ENCODE measurements around the gene MRPL41.
"Not testable (repeated sequence)": the region's sequence is repeated elsewhere in the genome, so short reads cannot be mapped to it uniquely, and the experiment has no call there.

Gene MRPL41

DNA sequence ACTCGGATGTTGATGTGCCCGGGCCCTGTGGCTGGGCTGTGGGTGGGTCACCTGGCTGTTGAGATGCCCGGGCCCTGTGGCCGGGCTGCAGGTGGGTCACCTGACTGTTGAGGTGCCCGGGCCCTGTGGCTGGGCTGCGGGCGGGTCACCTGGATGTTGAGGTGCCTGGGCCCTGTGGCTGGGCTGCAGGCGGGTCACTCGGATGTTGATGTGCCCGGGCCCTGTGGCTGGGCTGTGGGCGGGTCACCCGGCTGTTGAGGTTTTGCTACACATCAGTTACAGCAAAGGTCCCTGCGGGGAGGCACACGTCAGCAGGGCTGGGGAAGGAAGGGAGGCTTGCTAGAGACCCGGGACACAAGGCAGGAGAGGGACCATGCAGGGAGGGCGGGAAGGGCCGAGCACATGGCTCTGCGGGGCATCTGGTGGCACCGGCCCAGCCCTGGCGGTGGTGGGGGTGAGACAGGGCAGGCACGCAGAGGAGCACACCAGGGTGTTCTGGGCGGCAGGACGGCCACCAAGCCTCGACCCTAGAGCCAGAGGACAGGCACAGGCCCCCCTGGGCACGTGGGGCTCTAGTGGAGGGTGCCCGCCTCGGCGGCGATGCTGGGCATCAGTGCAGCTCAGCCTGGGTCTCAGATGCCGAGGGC is 36.9 kb upstream of the MRPL41 start:
- FAIRE-seq = no peak
- no peak for TF ChIP-seq TAF1 (IDR thresholded peaks at IDR 0.05; ENCODE audit: borderline replicate concordance, low read depth, low read length)
- TF ChIP-seq POLR2AphosphoS5 (IDR thresholded peaks at IDR 0.05; ENCODE audit: low read depth, low read length) = no peak
- no peak for TF ChIP-seq POLR2A (IDR thresholded peaks at IDR 0.05; ENCODE audit: low read depth, low read length)
- DNase-seq (ENCODE audit: insufficient read length) = peak; percentile 15

DNA sequence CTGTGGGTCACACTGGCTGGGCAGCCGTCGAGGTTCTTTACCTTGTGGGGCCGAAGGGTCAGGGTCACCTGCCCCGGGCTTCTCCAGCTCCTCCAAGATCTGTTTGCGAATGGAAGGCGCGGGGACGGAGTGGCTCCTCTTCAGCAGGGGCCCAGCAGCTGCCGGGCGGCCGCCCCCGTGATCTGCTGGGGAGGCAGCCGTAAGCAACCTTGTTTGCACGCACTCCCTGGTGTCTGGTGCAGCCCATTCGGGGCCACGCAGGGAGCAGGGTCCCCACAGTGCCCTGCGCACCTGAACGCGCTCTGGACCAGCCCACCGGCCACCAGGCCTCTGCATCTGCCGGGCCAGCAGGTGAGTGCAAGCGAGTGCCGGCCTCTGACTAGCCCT is 36.3 kb upstream of the MRPL41 start:
- no peak for DNase-seq (ENCODE audit: insufficient read length)
- TF ChIP-seq POLR2AphosphoS5 (IDR thresholded peaks at IDR 0.05; ENCODE audit: low read depth, low read length) (no peak), TAF1 (IDR thresholded peaks at IDR 0.05; ENCODE audit: borderline replicate concordance, low read depth, low read length) (no peak), POLR2A (IDR thresholded peaks at IDR 0.05; ENCODE audit: low read depth, low read length) (no peak)
- FAIRE-seq = no peak

DNA sequence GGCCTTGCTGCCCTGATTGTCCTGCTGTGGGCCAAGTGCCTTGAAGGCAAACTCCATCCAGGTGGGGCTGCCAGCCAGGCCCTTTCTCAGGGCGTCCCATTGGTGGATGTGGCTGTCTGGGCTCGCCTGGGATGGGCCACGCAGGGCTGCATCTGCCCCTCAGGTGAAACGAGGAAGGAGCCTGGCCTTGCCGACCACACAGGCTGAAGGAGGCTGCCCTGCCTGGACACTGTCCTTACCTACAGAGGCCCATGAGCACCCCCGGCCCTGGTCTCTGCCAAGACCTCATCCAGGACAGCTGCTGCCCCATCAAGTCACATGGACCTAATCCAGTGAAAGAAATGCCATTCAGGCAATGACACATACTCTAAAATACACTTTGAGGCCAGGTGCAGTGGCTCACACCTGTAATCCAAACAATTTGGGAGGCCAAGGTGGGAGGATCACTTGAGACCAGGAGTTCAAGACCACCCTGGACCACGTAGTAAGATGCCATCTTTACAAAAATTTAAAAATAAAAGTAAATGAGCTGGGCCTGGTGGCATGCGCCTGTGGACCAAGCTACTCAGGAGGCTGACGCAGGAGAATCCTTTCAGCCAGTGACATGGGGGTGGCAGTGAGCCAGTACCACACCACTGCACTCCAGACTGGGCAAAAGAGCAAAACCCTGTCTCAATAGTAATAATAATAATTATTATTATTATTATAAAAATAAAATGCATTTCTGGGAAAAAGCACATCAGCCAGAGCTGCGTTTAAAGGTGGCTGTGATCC is 35.3 kb upstream of the MRPL41 start:
- TF ChIP-seq POLR2A (IDR thresholded peaks at IDR 0.05; ENCODE audit: low read depth, low read length) (no peak), POLR2AphosphoS5 (IDR thresholded peaks at IDR 0.05; ENCODE audit: low read depth, low read length) (no peak), TAF1 (IDR thresholded peaks at IDR 0.05; ENCODE audit: borderline replicate concordance, low read depth, low read length) (no peak)
- FAIRE-seq (no peak), DNase-seq (ENCODE audit: insufficient read length) (peak; percentile 13)

DNA sequence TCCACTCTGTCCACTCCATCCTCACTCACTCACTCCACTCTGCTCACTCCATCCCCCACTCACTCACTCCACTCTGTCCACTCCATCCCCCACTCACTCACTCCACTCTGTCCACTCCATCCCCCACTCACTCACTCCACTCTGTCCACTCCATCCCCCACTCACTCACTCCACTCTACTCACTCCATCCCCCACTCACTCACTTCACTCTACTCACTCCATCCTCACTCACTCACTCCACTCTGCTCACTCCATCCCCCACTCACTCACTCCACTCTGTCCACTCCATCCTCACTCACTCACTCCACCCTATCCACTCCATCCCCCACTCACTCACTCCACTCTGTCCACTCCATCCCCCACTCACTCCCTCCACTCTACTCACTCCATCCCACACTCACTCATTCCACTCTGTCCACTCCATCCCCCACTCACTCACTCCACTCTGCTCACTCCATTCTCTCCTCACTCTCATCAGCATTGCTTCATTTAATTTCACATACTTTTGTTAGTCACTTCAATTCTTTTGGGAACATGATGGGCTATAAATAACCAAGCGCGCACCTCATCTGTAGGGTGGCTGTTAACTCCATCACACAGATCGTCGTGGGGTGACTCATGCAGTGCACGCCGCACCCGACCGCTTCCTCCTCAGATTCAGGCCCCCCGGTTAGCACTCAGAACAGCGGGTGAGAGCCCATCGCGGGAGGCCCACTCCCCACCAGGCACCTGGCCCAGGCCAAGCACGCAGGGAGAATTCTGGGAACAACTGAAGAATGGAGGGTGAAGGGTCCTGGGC is 32.8 kb upstream of the MRPL41 start:
- FAIRE-seq; DNase-seq (ENCODE audit: insufficient read length): not testable (repeated sequence)

DNA sequence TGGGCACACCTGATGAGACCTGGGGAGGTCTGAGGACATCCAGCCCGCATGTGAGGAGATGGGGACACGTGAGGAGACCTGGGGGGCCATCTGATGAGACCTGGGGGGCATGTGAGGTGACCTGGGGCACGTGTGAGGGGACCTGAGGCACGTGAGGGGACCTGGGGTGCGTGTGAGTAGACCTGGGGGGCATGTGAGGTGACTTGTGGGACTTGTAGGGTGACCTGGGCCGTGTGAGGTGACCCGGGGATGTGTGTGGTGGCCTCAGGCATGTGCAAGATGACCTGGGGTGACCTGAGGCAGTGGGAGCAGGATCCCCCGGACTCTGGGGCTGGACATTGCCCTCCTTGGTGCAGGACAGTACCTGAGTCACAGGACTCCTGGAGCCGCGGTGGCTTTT is 32.1 kb upstream of the MRPL41 start:
- TF ChIP-seq POLR2A (IDR thresholded peaks at IDR 0.05; ENCODE audit: low read depth, low read length) (no peak), POLR2AphosphoS5 (IDR thresholded peaks at IDR 0.05; ENCODE audit: low read depth, low read length) (no peak), TAF1 (IDR thresholded peaks at IDR 0.05; ENCODE audit: borderline replicate concordance, low read depth, low read length) (no peak)
- FAIRE-seq (no peak), DNase-seq (ENCODE audit: insufficient read length) (peak; percentile 15)

DNA sequence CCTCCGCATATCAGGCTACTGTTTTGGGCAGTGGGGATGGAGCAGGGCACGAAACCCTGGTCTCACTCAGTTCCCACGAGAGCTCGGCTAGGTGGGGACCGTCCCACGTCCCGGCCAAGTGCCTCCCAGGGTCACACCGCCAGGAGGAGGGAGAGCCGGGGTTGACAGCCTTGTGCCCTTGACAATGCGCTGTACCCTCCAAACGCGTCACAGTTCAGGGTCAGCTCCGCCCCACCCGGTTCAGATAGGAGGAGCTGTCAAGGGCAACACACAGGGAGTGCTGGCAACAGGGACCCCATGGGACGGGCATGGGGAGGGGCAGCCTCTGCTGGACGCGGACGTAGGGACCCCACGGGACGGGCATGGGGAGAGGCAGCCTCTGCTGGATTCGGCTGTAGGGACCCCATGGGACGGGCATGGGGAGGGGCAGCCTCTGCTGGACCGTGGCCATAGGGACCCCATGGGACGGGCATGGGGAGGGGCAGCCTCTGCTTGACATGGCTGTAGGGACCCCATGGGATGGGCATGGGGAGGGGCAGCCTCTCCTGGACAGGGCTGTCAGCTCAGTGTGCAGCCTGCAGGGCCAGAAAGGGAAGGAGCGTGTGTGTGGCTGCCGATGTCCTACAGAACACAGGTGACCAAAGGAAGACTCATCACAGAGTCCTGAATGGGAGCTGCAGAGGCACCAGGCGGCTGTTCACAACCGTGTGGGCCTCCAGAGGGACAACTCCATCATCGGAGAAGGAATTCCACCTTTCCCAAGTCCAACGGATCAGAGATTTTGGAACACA is 30.9 kb upstream of the MRPL41 start:
- TF ChIP-seq POLR2A (IDR thresholded peaks at IDR 0.05; ENCODE audit: low read depth, low read length) (no peak), TAF1 (IDR thresholded peaks at IDR 0.05; ENCODE audit: borderline replicate concordance, low read depth, low read length) (no peak), POLR2AphosphoS5 (IDR thresholded peaks at IDR 0.05; ENCODE audit: low read depth, low read length) (no peak)
- DNase-seq (ENCODE audit: insufficient read length) = peak; percentile 12
- FAIRE-seq = no peak

DNA sequence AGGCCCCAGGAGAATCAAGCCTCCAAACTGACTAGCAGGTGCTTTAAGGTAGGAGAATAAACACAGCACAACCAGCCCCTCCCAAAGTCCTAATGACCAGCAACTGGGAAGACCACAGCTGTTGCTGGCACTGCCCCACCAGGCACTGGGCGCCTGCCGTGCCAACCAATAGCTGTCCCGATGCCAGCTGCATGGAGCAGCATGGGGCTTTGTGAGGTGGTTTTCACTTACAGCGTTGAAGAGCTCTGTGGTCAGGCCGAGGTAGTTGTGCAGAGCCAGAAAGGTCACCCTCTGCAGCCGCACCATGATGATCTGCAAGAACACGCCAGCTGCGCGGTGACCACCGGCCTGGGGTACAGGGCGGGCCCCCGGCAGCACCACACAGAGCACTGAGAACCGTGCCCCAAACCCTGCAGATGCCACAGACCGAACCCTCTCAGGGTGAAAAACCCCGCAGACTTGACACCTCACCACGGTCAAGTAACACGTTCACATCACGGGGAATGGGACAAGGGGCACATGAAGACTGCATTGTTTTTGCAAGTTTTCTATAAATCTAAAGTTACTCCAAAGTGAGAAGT is 30.2 kb upstream of the MRPL41 start:
- TF ChIP-seq POLR2A (IDR thresholded peaks at IDR 0.05; ENCODE audit: low read depth, low read length) = no peak
- no peak for TF ChIP-seq POLR2AphosphoS5 (IDR thresholded peaks at IDR 0.05; ENCODE audit: low read depth, low read length)
- no peak for TF ChIP-seq TAF1 (IDR thresholded peaks at IDR 0.05; ENCODE audit: borderline replicate concordance, low read depth, low read length)
- FAIRE-seq = no peak
- peak; percentile 13 for DNase-seq (ENCODE audit: insufficient read length)

DNA sequence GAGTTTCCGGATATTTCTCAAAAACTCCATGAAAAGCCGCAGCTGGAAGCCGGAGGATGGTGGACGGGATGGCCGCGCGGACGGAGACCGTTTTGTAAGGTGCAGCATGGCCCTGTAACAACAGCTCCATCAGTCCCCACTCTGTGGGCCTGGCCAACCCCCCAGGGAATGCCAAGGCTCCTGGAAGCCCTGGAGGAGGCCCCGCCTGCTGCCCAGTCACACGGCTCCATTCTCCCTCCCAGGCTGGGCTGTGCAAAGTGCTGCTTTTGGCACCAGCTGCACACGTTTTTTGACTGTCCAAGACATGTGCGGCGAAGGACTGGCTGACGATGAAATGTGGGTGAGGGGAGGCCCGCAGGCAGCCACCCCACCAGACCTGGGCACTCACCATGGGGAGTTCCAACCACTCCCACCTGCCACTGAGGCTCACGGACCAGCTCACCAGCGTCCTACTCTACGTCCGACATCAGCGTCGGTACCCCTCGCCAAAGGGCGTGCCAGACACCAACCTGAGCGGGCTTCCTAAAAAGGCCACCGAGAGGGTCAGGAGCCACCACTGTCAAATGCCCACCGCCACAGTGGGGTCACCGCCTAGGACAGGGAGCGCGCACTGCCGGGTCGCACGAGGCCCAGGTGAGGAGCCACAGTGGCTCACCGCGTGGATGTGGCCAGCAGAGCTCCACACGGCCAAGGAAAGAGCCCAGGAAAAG is 28.8 kb upstream of the MRPL41 start:
- FAIRE-seq = no peak
- no peak for DNase-seq (ENCODE audit: insufficient read length)
- TF ChIP-seq POLR2AphosphoS5 (IDR thresholded peaks at IDR 0.05; ENCODE audit: low read depth, low read length) = no peak
- TF ChIP-seq TAF1 (IDR thresholded peaks at IDR 0.05; ENCODE audit: borderline replicate concordance, low read depth, low read length) = no peak
- no peak for TF ChIP-seq POLR2A (IDR thresholded peaks at IDR 0.05; ENCODE audit: low read depth, low read length)

DNA sequence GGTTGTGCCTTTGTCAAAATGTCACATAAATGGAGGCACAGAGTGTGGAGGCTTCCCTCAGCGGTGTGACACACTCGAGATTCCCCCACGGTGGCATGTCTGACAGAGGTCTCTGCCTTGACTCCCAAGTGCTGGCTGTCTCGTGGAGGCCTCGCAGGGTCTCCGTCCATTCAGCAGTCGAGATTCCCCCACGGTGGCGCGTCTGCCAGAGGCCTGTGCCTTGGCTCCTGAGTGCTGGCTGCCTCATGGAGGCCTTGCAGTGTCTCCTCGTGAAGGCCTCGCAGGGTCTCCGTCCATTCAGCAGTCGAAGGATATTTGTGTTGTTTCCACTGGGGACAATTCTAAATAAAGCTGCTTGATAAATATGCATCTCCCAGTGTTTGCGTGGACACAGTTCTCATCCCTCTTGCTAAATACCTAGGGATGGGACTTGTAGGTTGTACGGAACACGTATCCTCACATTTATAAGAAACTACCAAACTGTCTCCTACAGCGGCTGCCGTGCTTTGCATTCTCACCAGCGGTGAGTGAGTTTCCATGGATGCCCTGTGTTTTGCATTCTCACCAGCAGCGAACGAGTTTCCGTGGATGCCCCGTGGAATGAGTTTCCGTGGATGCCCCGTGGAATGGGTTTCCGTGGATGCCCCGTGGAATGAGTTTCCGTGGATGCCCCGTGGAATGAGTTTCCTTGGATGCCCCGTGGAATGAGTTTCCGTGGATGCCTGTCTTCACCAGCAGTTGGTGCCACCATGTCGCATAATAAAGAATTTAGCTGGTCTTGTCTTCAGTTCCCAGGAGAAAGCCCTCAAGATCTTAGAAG is 27.3 kb upstream of the MRPL41 start:
- no peak for DNase-seq (ENCODE audit: insufficient read length)
- no peak for TF ChIP-seq POLR2AphosphoS5 (IDR thresholded peaks at IDR 0.05; ENCODE audit: low read depth, low read length)
- no peak for TF ChIP-seq TAF1 (IDR thresholded peaks at IDR 0.05; ENCODE audit: borderline replicate concordance, low read depth, low read length)
- TF ChIP-seq POLR2A (IDR thresholded peaks at IDR 0.05; ENCODE audit: low read depth, low read length) = no peak
- FAIRE-seq = no peak

DNA sequence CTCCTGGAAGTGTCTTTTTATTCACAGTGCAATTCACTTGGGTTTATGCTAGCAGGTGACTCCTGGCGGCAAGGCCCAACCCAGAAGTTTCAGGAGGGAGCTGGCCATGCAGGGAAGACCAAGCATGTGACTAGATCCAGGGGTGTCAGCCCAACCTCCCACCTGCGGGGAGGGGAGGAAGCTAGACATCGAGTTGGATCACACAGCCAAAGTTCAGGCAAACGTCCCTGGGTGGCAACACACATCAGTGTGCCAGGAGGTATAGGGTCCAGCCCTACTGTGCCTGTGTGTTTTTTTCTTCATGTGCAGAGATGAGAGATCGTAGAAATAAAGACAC is 26.7 kb upstream of the MRPL41 start:
- DNase-seq (ENCODE audit: insufficient read length) (no peak), FAIRE-seq (no peak)
- TF ChIP-seq TAF1 (IDR thresholded peaks at IDR 0.05; ENCODE audit: borderline replicate concordance, low read depth, low read length) = no peak
- no peak for TF ChIP-seq POLR2AphosphoS5 (IDR thresholded peaks at IDR 0.05; ENCODE audit: low read depth, low read length)
- TF ChIP-seq POLR2A (IDR thresholded peaks at IDR 0.05; ENCODE audit: low read depth, low read length) = no peak

Data from GM12892 (cell line).